Stimulated activated CD4-positive, alpha-beta T cell treated with anti-CD3 and anti-CD28 coated beads, Interleukin-12 subunit alpha, Interleukin-12 subunit beta, amount 100 ng/mL, for 4 hours (primary cell): ENCODE results near the gene TSPY8.
"Not testable (repeated sequence)": the region's sequence is repeated elsewhere in the genome, so short reads cannot be mapped to it uniquely, and the experiment has no call there.

Experiments used
- DNase-seq: peaks from one replicate; pipeline ENCODE4 v3.0.0-alpha.2; 2020

Gene TSPY8, protein sequence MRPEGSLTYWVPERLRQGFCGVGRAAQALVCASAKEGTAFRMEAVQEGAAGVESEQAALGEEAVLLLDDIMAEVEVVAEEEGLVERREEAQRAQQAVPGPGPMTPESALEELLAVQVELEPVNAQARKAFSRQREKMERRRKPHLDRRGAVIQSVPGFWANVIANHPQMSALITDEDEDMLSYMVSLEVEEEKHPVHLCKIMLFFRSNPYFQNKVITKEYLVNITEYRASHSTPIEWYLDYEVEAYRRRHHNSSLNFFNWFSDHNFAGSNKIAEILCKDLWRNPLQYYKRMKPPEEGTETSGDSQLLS

DNA sequence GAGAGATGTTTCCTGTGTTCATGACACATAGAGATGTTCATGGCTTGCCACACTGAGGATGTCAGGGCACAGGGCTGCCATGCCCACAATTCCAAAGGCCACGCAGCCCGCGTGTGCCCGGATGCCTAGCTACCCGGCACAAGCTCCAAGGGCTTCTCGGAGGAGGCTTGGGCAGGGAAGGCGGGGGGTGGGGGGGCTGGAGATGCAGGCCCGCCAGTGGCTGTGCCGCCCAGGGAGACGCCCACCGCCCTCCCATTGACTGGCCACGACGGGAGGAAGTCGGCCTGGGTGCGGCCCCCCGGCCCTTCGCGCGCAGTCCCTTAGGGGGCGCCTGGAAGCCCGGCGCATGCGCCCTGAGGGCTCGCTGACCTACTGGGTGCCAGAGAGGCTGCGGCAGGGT is at the start of gene TSPY8:
TSPY8 (plus strand) TSS at position 301 of the 400 bp plus-strand sequence; CDS start at position 347, 46 bp downstream.
- DNase-seq, result not testable (repeated sequence)

GRCh38 chrY:9320996-9321395 is 36.6 kb upstream of the TSPY8 start:
- no peak for DNase-seq

DNA sequence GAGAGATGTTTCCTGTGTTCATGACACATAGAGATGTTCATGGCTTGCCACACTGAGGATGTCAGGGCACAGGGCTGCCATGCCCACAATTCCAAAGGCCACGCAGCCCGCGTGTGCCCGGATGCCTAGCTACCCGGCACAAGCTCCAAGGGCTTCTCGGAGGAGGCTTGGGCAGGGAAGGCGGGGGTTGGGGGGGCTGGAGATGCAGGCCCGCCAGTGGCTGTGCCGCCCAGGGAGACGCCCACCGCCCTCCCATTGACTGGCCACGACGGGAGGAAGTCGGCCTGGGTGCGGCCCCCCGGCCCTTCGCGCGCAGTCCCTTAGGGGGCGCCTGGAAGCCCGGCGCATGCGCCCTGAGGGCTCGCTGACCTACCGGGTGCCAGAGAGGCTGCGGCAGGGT is 20.4 kb upstream of the TSPY8 start, which contains the start of gene TSPY4:
TSPY4 (plus strand) TSS at position 301 of the 400 bp plus-strand sequence; CDS start at position 347, 46 bp downstream.
- not testable (repeated sequence) for DNase-seq

- not testable (repeated sequence) for DNase-seq
Observed at GRCh38 chrY:9396527-9396926, 38.9 kb downstream of the TSPY8 start.

DNA sequence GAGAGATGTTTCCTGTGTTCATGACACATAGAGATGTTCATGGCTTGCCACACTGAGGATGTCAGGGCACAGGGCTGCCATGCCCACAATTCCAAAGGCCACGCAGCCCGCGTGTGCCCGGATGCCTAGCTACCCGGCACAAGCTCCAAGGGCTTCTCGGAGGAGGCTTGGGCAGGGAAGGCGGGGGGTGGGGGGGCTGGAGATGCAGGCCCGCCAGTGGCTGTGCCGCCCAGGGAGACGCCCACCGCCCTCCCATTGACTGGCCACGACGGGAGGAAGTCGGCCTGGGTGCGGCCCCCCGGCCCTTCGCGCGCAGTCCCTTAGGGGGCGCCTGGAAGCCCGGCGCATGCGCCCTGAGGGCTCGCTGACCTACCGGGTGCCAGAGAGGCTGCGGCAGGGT is 40.5 kb downstream of the TSPY8 start, which contains the start of gene TSPY3:
TSPY3 (plus strand) TSS at position 301 of the 400 bp plus-strand sequence; CDS start at position 347, 46 bp downstream.
- DNase-seq, result not testable (repeated sequence)
